ENCODE results near the gene RASSF1. TPM values are rescaled to one million over a fixed set of nuclear protein-coding genes. Genes with fewer than 3 reads are reported as not detected.

The RASSF1 gene
- polyA plus RNA-seq, 1 donor: 32.8 TPM

DNA sequence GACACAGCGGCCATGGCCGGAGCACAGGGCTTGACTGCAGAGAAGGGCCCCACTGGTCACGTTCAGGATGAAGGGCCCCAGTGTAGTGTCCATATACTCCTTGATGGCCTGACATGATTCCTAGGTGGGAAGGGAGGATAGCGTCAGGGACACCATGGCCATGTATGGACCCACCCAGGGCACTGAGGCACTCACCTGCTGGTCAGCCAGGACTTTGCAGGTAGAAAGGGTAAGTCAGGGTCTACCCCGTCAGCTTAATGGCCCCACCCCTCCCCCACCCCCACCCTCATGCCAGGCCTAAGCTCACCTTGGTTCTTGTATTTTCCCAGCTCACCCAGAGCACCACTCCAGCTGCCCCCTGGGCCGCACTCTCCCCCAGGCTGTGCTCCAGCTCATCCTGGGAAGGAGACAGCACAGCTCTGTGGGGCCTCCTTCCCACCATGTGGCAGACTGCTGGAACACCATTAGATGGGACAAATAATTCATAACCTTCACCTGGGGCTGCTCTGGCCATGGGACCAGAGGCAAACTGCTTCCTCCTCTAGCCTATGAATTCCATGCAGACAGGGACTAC, 39.9 kb downstream of the RASSF1 start:
- no peak for DNase-seq (ENCODE audit: low read depth)

- DNase-seq (ENCODE audit: low read depth): no peak
Measured at GRCh38 chr3:50299929-50300680, 40.5 kb downstream of the RASSF1 start.

GRCh38 chr3:50299638-50299928, 41.1 kb downstream of the RASSF1 start:
- DNase-seq (ENCODE audit: low read depth): no peak

DNA sequence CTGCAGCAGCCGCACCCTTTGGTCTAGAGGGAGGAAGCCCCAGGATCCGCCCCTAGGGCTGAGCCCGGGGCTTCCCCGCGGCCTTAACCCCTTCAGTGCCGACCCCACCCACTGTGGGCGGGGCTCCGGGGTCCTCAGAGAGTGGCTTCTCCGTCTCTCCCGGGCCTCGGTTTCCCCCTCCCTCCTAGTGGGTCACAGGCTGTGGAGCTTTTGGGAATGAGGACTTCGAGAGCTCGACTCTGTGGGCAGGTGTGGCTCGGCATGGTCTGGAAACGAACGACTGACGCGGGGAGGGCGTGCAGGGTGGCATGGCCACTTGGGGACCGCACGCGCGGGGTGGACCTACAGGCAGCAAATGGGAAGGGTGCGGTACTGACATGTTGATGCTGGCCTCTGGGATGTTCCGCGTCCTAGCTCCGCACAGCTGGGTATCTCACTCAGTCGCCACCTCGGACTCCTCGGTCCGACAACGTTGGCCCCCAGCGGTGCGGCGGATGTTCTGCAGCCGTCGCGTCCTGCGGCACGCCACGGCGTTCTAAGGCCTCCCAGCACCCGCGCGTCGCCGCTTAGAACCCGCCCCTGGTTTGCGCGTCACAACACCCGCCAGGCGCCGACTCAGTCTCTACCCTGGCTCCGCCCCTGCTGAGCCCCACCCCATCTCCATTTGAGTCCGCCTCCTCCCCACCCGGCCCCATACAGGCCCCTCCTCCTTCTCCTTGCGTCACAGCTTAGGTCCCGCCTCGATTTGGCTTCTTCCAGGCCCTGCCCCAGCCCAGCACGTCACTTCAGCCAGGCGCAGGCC, 41.6 kb downstream of the RASSF1 start, which contains the start of the genes HYAL3 and NAA80:
Gene HYAL3, minus strand, starts transcription at position 570 of the 802 bp plus-strand sequence. CDS start 3,803 bp downstream, outside the sequence.
Gene NAA80, minus strand, starts transcription at position 570 of the 802 bp plus-strand sequence. CDS start 1,942 bp downstream, outside the sequence.
- DNase-seq (ENCODE audit: low read depth): peak; percentile 96

- DNase-seq (ENCODE audit: low read depth): no peak
Measured at GRCh38 chr3:50297896-50298725, 42.5 kb downstream of the RASSF1 start.

- no peak for DNase-seq (ENCODE audit: low read depth)
Measured at GRCh38 chr3:50297384-50297775, 43.3 kb downstream of the RASSF1 start.

DNA sequence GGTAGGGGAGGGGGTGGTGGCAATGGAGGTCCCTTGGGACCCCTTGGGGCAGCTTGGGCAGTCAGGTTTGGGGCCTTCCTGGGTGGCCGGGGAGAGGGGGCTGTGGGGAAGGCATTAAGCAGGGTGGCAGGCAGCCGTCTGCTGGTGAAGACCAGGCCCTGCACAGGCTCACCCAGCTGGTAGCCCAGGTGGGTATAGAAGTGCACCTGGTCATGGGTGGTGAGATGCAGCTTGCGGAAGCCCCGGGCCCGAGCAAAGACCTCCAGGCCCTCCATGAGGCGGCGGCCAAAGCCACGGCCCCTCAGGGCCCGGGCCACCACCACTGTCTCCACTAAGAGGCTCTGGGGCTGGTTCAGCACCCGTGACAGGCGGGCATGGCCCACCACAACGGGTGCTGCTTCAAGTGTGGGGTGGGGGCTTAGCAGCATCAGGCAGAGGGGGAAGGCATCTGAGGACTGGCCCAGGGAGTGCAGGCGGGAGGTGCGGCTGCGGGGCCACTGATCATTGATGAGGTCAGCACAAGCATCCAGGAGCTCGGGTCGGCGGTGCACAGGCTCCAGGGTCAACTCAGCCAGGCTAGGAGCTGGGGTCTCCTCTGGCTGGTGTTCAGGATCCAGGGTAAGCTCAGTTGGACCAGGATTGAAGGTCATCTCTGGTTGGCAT, 43.8 kb downstream of the RASSF1 start:
- no peak for DNase-seq (ENCODE audit: low read depth)

GRCh38 chr3:50295553-50296431, 44.8 kb downstream of the RASSF1 start:
- no peak for DNase-seq (ENCODE audit: low read depth)

DNA sequence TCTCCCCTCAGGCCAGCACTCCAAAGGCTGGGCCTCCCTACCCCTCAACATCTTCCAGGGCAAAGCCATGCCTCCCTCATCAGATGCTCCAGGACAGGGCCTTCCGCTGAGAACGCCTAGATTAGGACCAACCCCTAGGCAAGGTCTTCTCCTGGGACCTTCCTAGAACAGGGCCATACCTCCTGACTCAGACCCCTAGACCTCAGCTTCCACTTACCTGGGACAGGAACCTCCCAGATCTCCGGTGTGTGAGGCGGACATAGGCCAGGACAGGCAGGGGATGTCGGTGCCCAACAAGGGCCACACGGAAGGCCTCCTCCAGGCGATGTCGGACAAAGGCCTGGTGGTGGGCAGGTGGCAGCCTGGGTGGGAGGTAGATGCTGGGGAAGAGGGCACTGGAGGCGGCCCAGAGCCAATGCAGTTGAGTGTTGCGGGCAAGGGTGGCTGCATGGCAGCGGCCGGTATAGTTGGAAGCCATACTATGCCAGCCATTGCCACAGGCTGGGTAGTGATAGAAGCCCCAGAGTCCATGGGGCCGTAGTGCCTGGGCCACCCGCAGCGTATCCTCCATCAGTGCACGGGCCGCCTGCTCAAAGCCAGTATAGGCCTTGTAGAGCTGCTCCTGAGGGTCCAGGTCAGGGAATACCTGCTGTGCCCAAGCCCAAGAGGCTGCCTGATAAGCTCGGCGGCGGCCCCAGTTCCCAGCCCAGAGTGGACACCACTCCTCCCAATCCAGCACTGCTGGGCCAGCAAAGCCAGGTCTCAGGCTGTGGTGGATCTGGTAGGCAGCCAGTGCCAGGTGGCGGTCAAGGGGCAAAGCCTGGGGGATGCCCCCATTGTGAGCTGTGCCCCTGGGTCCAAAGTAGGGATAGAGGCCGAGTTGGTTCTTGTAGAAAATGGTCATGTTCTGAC, 45.9 kb downstream of the RASSF1 start:
- no peak for DNase-seq (ENCODE audit: low read depth)

DNA sequence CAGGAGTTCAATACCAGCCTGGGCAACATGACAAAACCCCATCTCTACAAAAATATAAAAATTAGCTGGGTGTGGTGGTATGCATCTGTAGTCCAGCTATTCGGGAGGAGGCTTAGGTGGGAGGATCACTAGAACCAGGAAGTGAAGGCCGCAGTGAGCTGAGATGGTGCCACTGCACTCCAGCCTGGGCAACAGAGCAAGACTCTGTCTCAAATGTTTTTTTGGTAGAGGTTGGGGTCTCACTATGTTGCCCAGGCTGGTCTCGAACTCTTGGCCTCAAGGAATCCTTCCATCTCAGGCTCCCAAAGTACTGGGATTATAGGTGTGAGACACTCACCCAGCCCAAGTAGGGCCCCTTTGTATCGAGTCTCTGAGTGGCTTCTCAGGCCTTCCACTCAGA, 46.5 kb downstream of the RASSF1 start:
- no peak for DNase-seq (ENCODE audit: low read depth)

- DNase-seq (ENCODE audit: low read depth): no peak
Measured at GRCh38 chr3:50293079-50293801, 47.4 kb downstream of the RASSF1 start.

DNA sequence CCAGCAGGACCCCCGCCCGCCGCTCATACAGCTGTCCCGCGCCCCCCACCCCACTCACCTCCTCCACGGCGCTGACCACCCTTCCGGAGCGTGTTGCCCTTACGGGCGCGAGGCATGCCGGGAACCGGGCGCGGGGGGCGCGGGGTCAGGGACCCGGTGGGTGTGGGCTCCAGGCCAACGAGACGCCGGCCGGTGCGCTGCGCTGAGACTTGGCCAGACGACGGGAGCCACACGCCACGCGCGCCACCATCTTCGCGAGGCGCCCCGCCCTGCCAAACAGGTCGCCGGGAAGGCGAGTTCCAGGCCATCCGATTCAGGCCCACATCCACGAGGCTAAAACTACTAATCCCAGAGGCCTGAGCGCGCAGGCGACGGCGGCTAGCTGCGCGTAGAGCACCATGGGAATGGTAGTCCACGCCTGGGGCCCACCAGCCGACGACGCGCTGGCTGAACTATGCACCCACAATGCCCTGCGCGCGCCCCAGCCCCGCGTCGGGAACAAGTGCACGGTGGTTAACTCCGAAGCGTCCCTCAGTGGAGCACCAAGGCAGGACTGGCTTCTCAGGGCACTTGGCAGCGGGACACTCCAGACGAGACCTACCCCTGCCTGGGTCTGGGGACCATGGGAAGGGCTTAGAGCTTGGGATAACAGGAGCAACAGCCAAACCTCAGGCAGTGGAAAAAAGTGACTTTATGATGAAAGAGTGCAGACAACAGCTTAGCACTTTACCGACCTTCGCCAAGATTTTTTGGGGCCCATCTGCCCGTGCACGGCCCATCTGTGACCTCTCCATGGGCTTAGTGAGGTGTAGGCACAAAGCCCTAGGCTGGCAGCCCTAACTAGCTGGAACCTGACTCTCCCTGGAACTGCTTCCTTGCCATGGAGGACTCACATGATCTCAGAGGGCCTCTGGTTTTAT, 48.2 kb downstream of the RASSF1 start, which contains the start of gene IFRD2:
Gene IFRD2, minus strand, starts transcription at position 271 of the 920 bp plus-strand sequence. Its CDS starts 155 bp downstream, at position 116.
- DNase-seq (ENCODE audit: low read depth): peak; percentile 95

DNA sequence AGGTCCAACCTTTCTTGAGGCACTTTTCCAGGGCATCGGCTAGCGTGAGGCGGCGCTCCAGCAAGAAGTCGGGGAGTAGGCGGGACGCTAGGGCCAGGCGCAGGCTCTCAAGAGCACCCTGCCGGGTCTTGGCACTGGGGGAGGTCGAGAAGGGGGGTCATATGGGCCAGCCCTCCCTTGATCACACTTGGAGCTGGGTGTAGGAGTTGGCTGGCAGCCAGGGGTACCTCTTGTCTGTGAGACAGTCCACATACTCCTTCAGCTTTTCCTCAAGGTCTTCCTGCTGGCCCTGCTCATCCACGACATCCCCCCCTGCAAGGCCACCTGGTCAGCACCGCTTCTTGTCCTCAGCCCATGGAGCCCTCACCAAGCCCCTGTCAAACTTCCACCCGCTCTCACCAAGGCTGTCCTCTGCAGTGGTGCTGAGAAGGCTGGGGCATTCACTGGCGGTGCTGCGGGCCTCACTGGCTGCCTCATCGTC, 50.4 kb downstream of the RASSF1 start:
- DNase-seq (ENCODE audit: low read depth): no peak

DNA sequence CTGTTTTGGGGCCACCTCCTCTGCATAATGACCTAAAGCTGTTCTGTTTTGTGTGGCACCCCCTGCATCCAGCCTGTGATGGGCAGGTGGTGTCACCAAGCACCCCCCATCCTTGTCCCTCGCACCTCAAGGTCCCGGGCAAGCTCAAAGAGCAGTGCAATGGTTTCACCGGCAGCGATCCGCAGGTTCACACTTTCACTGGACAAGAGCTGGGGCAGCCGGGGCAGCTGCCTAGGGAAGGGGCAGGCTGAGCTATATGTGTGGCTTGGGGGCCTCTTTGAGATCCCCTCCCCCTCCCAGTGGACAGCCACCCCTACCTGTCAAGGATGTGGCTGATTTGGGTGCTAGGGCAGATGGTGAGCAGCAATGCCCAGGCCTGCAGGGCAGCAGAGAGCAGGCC, 51.5 kb downstream of the RASSF1 start:
- no peak for DNase-seq (ENCODE audit: low read depth)

DNA sequence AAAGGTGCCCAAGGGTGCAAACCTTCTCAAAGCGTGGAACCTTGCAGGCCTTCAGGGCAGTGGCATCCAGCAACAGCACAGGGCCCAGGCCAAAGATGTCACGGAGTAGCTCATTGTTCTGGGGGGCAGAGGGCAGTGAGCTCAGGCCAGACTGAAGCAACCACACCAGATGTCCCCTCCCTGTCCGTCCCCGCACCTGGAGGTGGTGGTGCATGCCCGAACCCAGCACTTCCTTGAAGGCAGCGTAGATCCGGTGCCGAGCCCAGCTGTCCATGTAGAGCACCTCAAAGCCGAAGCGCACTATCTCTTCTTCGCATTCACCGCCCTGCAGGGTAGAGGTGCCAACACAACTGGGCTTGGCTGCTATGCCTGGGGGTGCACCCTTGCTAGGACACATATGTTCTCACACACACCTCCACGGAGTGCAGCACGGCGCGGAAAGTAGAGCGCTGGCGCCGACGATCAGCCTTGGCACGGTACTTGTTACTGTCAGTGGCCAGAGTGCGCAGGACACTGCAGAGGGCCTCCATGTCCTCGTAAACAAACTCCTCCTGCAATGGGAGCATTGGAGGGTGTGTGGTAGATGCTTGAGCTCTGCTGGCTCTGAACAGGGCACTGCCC, 52.1 kb downstream of the RASSF1 start:
- DNase-seq (ENCODE audit: low read depth): no peak

GRCh38 chr3:50287262-50287661, 53.4 kb downstream of the RASSF1 start:
- no peak for DNase-seq (ENCODE audit: low read depth)
